ENCODE data around the gene THBS3. TPM values are rescaled to one million over a fixed set of nuclear protein-coding genes. Genes with fewer than 3 reads are reported as not detected.
A peak's percentile ranks its signal among the peaks of the same experiment; 100 is the strongest.

Gene THBS3
- total RNA-seq, 1 experiment from 2014 or later = 35.9 TPM

- TF ChIP-seq TCF7L2 (IDR thresholded peaks at IDR 0.05; ENCODE audit: low read depth, low read length) = no peak
- TF ChIP-seq CTCF (IDR thresholded peaks at IDR 0.05) = no peak
- peak; percentile 48; the same call in 1 of the 2 replicates for TF ChIP-seq POLR2AphosphoS5 (IDR thresholded peaks at IDR 0.05; ENCODE audit: low read depth, low read length)
- TF ChIP-seq SIN3A (IDR thresholded peaks at IDR 0.05; ENCODE audit: borderline replicate concordance, insufficient read depth, low read depth, low read length) = peak; percentile 78; the same call in 1 of the 2 replicates
- Histone ChIP-seq H3K4me3 (ENCODE audit: low read depth in 2 of 2, low read length in 2 of 2) (peak within 1 kb of the TSS; percentile 94 to 99), H3K27ac (ENCODE audit: low read length) (peak within 1 kb of the TSS; percentile 93), H3K9me3 (ENCODE audit: control insufficient read depth, insufficient read depth, low read depth, low read length) (no peaks in the 10 kb centered on the region), H3K27me3 (ENCODE audit: control insufficient read depth, insufficient read depth, low read length) (no peaks in the 10 kb centered on the region), H3K4me1 (ENCODE audit: control insufficient read depth, insufficient read depth, low read length) (peaks cover 19% of the 10 kb centered on the region), H3K36me3 (ENCODE audit: control insufficient read depth, insufficient read depth, low read length) (peaks cover 6% of the 10 kb centered on the region; the same call in 1 of the 2 replicates)
- intact Hi-C loops (cut with micrococcal nuclease; ENCODE audit: unreplicated experiment) = no loop called here
- POLR2A ChIA-PET = interaction anchor here (0.6 to 2.2 kb wide), 6 partner anchors 10 to 115 kb away, joined by 3 to 12 read pairs (median 4); no protein-coding TSS in a partner anchor
- ATAC-seq (peak; percentile 87), DNase-seq (ENCODE audit: low read depth, low spot score) (peak; percentile 51)
- BruUV-seq (replicated peaks) = no TSS peak
- in situ Hi-C loops (cut with HindIII; ENCODE audit: low pct_unique_long_range_greater_than_20kb, low sequenced_read_pairs) = no loop called here
- CTCF ChIA-PET = interaction anchor here (1.8 kb wide), 1 partner anchor 15 kb away, joined by 4 read pairs; no protein-coding TSS in a partner anchor
These were observed 1.0 kb upstream of the THBS3 start, which contains the start of gene MTX1 for GRCh38 chr1:155208541-155209311. Gene MTX1 (plus strand): TSS chr1:155208695. CDS start chr1:155208805, 110 bp downstream.

- no peaks in the 10 kb centered on the region for H3K27me3 ChIP-seq (ENCODE audit: control insufficient read depth, insufficient read depth, low read length)
- intact Hi-C loops (cut with micrococcal nuclease; ENCODE audit: unreplicated experiment) = loop anchor here (1.0 kb wide), 1 partner anchor 19 kb away; no protein-coding TSS in a partner anchor
- ChIA-PET CTCF (interaction anchor here (0.5 to 1.2 kb wide), 6 partner anchors 18 to 121 kb away, joined by 3 to 9 read pairs (median 4); no protein-coding TSS in a partner anchor), POLR2A (interaction anchor here (2.2 kb wide), 1 partner anchor 13 kb away, joined by 11 read pairs; no protein-coding TSS in a partner anchor)
- H3K36me3 ChIP-seq (ENCODE audit: control insufficient read depth, insufficient read depth, low read length) = peaks cover 6% of the 10 kb centered on the region; the same call in 1 of the 2 replicates
- in situ Hi-C loops (cut with HindIII; ENCODE audit: low pct_unique_long_range_greater_than_20kb, low sequenced_read_pairs) = no loop called here
- TF ChIP-seq REST (IDR thresholded peaks at IDR 0.05; ENCODE audit: insufficient read depth in 1 of 2, low read depth in 2 of 2, low read length in 1 of 2) = no peak
- peak; percentile 55 for TF ChIP-seq POLR2AphosphoS5 (IDR thresholded peaks at IDR 0.05; ENCODE audit: low read depth, low read length)
- no peak for TF ChIP-seq SIN3A (IDR thresholded peaks at IDR 0.05; ENCODE audit: borderline replicate concordance, insufficient read depth, low read depth, low read length)
- TF ChIP-seq CTCF (IDR thresholded peaks at IDR 0.05) = peak; percentile 94
- TF ChIP-seq TCF7L2 (IDR thresholded peaks at IDR 0.05; ENCODE audit: low read depth, low read length) = no peak
- DNase-seq (ENCODE audit: low read depth, low spot score) = peak; percentile 78
- peak overlapping the region; percentile 94 to 99 for H3K4me3 ChIP-seq (ENCODE audit: low read depth in 2 of 2, low read length in 2 of 2)
- peak overlapping the region; percentile 67 for H3K27ac ChIP-seq (ENCODE audit: low read length)
- ATAC-seq = peak; percentile 67
- H3K9me3 ChIP-seq (ENCODE audit: control insufficient read depth, insufficient read depth, low read depth, low read length) = no peaks in the 10 kb centered on the region
- H3K4me1 ChIP-seq (ENCODE audit: control insufficient read depth, insufficient read depth, low read length) = peaks cover 19% of the 10 kb centered on the region
- TSS peak; percentile 77 for BruUV-seq (replicated peaks)
These were observed 549 bp downstream of the THBS3 start for GRCh38 chr1:155206891-155207805.
